SK-N-SH treated with all-trans-retinoic acid at 6 μM for 48 hours (cell line): ENCODE data around the gene LMF2.

Experiments
- ATAC-seq: fragments of 200-7000 bp; cut with Tn5 transposase; 3 replicates; pipeline ENCODE4 v1.9.1; 2020; ENCODE audit warnings: mild to moderate bottlenecking, moderate library complexity
- ARNTL ChIP-seq: fragments of 450-650 bp; formaldehyde crosslinking; IDR thresholded peaks from 2 replicates; pipeline ENCODE4 v1.5.0; 2020; ENCODE audit warnings: low read depth, mild to moderate bottlenecking, moderate library complexity, borderline replicate concordance
- BACH2 ChIP-seq: fragments of 250-450 bp; sonication (Bioruptor Pico); IDR thresholded peaks from 2 replicates; pipeline ENCODE4 v1.9.0; 2021; ENCODE audit warnings: mild to moderate bottlenecking, borderline replicate concordance
- CREB5 ChIP-seq: fragments of 250-450 bp; sonication (Bioruptor Pico); IDR thresholded peaks from 2 replicates; pipeline ENCODE4 v1.5.1; 2020; ENCODE audit warnings: low read depth, mild to moderate bottlenecking, moderate library complexity
- CSDC2 ChIP-seq: fragments of 250-450 bp; sonication (Bioruptor Pico); IDR thresholded peaks from 2 replicates; pipeline ENCODE4 v1.5.0; 2020; ENCODE audit warnings: mild to moderate bottlenecking, moderate library complexity
- CSRNP3 ChIP-seq: fragments of 250-450 bp; sonication (Bioruptor Pico); IDR thresholded peaks from 2 replicates; pipeline ENCODE4 v1.5.1; 2021; ENCODE audit warnings: mild to moderate bottlenecking, moderate library complexity
- ESRRG ChIP-seq: fragments of 250-450 bp; sonication (Bioruptor Pico); IDR thresholded peaks from 2 replicates; pipeline ENCODE4 v1.6.1; 2021; ENCODE audit warnings: mild to moderate bottlenecking
- GLIS3 ChIP-seq: fragments of 250-450 bp; sonication (Bioruptor Pico); IDR thresholded peaks from 2 replicates; pipeline ENCODE4 v1.5.0; 2020; ENCODE audit warnings: mild to moderate bottlenecking, moderate library complexity
- OSR1 ChIP-seq: fragments of 250-450 bp; sonication (Bioruptor Pico); IDR thresholded peaks from 2 replicates; pipeline ENCODE4 v1.8.0; 2022; ENCODE audit warnings: moderate library complexity, mild to moderate bottlenecking, inconsistent platforms
- PATZ1 ChIP-seq: fragments of 250-450 bp; sonication (Bioruptor Pico); IDR thresholded peaks from 2 replicates; pipeline ENCODE4 v1.8.0; 2020; ENCODE audit warnings: mild to moderate bottlenecking, moderate library complexity, borderline replicate concordance
- POU6F1 ChIP-seq: fragments of 250-450 bp; sonication (Bioruptor Pico); IDR thresholded peaks from 2 replicates; pipeline ENCODE4 v1.8.0; 2021; ENCODE audit warnings: low read depth, mild to moderate bottlenecking, moderate library complexity, borderline replicate concordance
- PPARA ChIP-seq: fragments of 250-450 bp; sonication (Bioruptor Pico); IDR thresholded peaks from 2 replicates; pipeline ENCODE4 v1.5.0; 2020; ENCODE audit warnings: mild to moderate bottlenecking, borderline replicate concordance
- SNAI2 ChIP-seq: fragments of 250-450 bp; sonication (Bioruptor Pico); IDR thresholded peaks from 2 replicates; pipeline ENCODE4 v1.5.0; 2020; ENCODE audit warnings: mild to moderate bottlenecking, moderate library complexity
- TCF4 ChIP-seq: fragments of 250-450 bp; sonication (Bioruptor Pico); IDR thresholded peaks from 2 replicates; pipeline ENCODE4 v1.8.0; 2021; ENCODE audit warnings: mild to moderate bottlenecking, moderate library complexity, borderline replicate concordance
- TOX ChIP-seq: fragments of 250-450 bp; sonication (Bioruptor Pico); IDR thresholded peaks from 2 replicates; pipeline ENCODE4 v1.8.0; 2021; ENCODE audit warnings: mild to moderate bottlenecking, moderate library complexity, borderline replicate concordance
- TSHZ2 ChIP-seq: fragments of 250-450 bp; sonication (Bioruptor Pico); IDR thresholded peaks from 2 replicates; pipeline ENCODE4 v1.5.0; 2020; ENCODE audit warnings: mild to moderate bottlenecking, moderate library complexity
- ZC3H10 ChIP-seq: fragments of 250-450 bp; sonication (Bioruptor Pico); IDR thresholded peaks from 2 replicates; pipeline ENCODE4 v1.5.1; 2021; ENCODE audit warnings: mild to moderate bottlenecking, moderate library complexity
- ZFP3 ChIP-seq: fragments of 250-450 bp; sonication (Bioruptor Pico); IDR thresholded peaks from 2 replicates; pipeline ENCODE4 v1.5.0; 2020; ENCODE audit warnings: mild to moderate bottlenecking, moderate library complexity
- ZFP30 ChIP-seq: fragments of 450-650 bp; formaldehyde crosslinking; IDR thresholded peaks from 2 replicates; pipeline ENCODE4 v1.5.0; 2022; ENCODE audit warnings: mild to moderate bottlenecking, moderate library complexity
- ZNF565 ChIP-seq: fragments of 450-650 bp; formaldehyde crosslinking; conservative IDR thresholded peaks from 2 replicates; pipeline ENCODE4 v1.5.0; 2020; ENCODE audit warnings: low read depth, mild to moderate bottlenecking, moderate library complexity
- ZNF70 ChIP-seq: fragments of 450-650 bp; formaldehyde crosslinking; IDR thresholded peaks from 2 replicates; pipeline ENCODE4 v1.5.0; 2020; ENCODE audit warnings: mild to moderate bottlenecking, moderate library complexity

The LMF2 gene

GRCh38 chr22:50476868-50477267 is 30.6 kb downstream of the LMF2 start (continued):
- TF ChIP-seq PATZ1 (CRISPR knock-in tag) (no peak), ARNTL (CRISPR knock-in tag) (no peak), GLIS3 (no peak), OSR1 (CRISPR knock-in tag) (no peak)

- peak; percentile 3; the same call in 2 of the 3 replicates for ATAC-seq
- TF ChIP-seq PPARA (no peak), ARNTL (CRISPR knock-in tag) (no peak), ESRRG (CRISPR knock-in tag) (no peak), ZC3H10 (no peak), ZFP3 (CRISPR knock-in tag) (no peak), BACH2 (CRISPR knock-in tag) (no peak), TSHZ2 (CRISPR knock-in tag) (no peak), GLIS3 (no peak), CSDC2 (CRISPR knock-in tag) (no peak), PATZ1 (CRISPR knock-in tag) (no peak), ZFP30 (no peak), ZNF70 (CRISPR knock-in tag) (no peak), CREB5 (CRISPR knock-in tag) (no peak), TCF4 (CRISPR knock-in tag) (no peak), CSRNP3 (CRISPR knock-in tag) (no peak), SNAI2 (no peak), OSR1 (CRISPR knock-in tag) (no peak), POU6F1 (CRISPR knock-in tag) (no peak), TOX (CRISPR knock-in tag) (no peak), ZNF565 (CRISPR knock-in tag) (no peak)
Observed at GRCh38 chr22:50475652-50476002, 31.9 kb downstream of the LMF2 start.
